HEK293 (cell line): ENCODE measurements around the gene TMEM255B.
"Not testable (repeated sequence)": the region's sequence is repeated elsewhere in the genome, so short reads cannot be mapped to it uniquely, and the experiment has no call there.

Experiments used
- CTCF ChIA-PET: fragments of 350-600 bp; formaldehyde crosslinking; extraction: SDS; loops from one replicate; lab custom pipeline; 2021; ENCODE audit warnings: antibody characterized with exemption; lab: Yijun Ruan, JAX
- POLR2A ChIA-PET: fragments of 300-600 bp; formaldehyde crosslinking; extraction: SDS; loops from one replicate; lab custom pipeline; 2020; ENCODE audit warnings: antibody characterized with exemption, inconsistent platforms; lab: Yijun Ruan, JAX
- H3K27ac ChIP-seq: fragments of 200-500 bp; sonication (Bioruptor generic); 2 replicates; pipeline ENCODE4 v1.5.1; 2014; ENCODE audit warnings: low read depth, low read length, control low read depth, inconsistent platforms; ENCODE audit errors: extremely low read depth
- H3K36me3 ChIP-seq, 2 experiments: fragments of 200-500 bp in 1 of 2; sonication (Bioruptor generic) in 1 of 2; 1 replicate in 1 of 2; 2 replicates in 1 of 2; pipeline ENCODE4 v1.5.1; 2014 to 2017; ENCODE audit warnings: inconsistent platforms in 2 of 2, low read length in 2 of 2; ENCODE audit not compliant: control insufficient read depth in 2 of 2, insufficient read depth in 1 of 2
- H3K4me1 ChIP-seq: fragments of 200-500 bp; sonication (Bioruptor generic); 2 replicates; pipeline ENCODE4 v1.5.1; 2014; ENCODE audit warnings: mild to moderate bottlenecking, low read length, inconsistent platforms; ENCODE audit not compliant: control insufficient read depth, insufficient read depth
- H3K4me3 ChIP-seq: 2 replicates; pipeline ENCODE4 v1.5.1; 2011; ENCODE audit warnings: low read depth, mild to moderate bottlenecking, control low read depth, low read length, moderate library complexity
- H3K9me3 ChIP-seq: fragments of 200-500 bp; sonication (Bioruptor generic); 2 replicates; pipeline ENCODE4 v1.5.1; 2014; ENCODE audit warnings: low read depth, low read length, inconsistent platforms; ENCODE audit not compliant: control insufficient read depth, insufficient read depth
- SP2 ChIP-seq: fragments of 450-650 bp; formaldehyde crosslinking; IDR thresholded peaks from 2 replicates; pipeline ENCODE4 v1.5.1; 2016; ENCODE audit warnings: missing biosample characterization, missing genetic modification characterization
- TRIM28 ChIP-seq: IDR thresholded peaks from 2 replicates; pipeline ENCODE4 v1.6.1; 2011; ENCODE audit warnings: low read length, control low read depth, borderline replicate concordance
- ZBTB26 ChIP-seq: fragments of 450-650 bp; formaldehyde crosslinking; optimal IDR thresholded peaks from 2 replicates; pipeline ENCODE3; 2016; ENCODE audit warnings: missing biosample characterization, mild to moderate bottlenecking, missing genetic modification characterization
- ZEB2 ChIP-seq: fragments of 450-650 bp; formaldehyde crosslinking; IDR thresholded peaks from 2 replicates; pipeline ENCODE4 v1.5.1; 2016; ENCODE audit warnings: missing biosample characterization, missing genetic modification characterization
- ZIC2 ChIP-seq: fragments of 450-650 bp; formaldehyde crosslinking; IDR thresholded peaks from 2 replicates; pipeline ENCODE4 v1.5.1; 2016; ENCODE audit warnings: missing biosample characterization, missing genetic modification characterization
- ZNF132 ChIP-seq: fragments of 450-650 bp; formaldehyde crosslinking; IDR thresholded peaks from 2 replicates; pipeline ENCODE4 v1.5.1; 2017; ENCODE audit warnings: missing biosample characterization, missing genetic modification characterization, borderline replicate concordance
- ZNF140 ChIP-seq: fragments of 450-650 bp; formaldehyde crosslinking; IDR thresholded peaks from 2 replicates; pipeline ENCODE4 v1.5.1; 2016; ENCODE audit warnings: missing biosample characterization, missing genetic modification characterization
- ZNF16 ChIP-seq: fragments of 450-650 bp; formaldehyde crosslinking; IDR thresholded peaks from 2 replicates; pipeline ENCODE4 v1.5.1; 2016; ENCODE audit warnings: low read depth, missing biosample characterization, missing genetic modification characterization
- ZNF174 ChIP-seq: fragments of 450-650 bp; formaldehyde crosslinking; IDR thresholded peaks from 2 replicates; pipeline ENCODE4 v1.5.0; 2017; ENCODE audit warnings: missing biosample characterization, mild to moderate bottlenecking, missing genetic modification characterization
- ZNF2 ChIP-seq: fragments of 450-650 bp; formaldehyde crosslinking; IDR thresholded peaks from 2 replicates; pipeline ENCODE4 v1.5.1; 2016; ENCODE audit warnings: missing biosample characterization, missing genetic modification characterization
- ZNF24 ChIP-seq: fragments of 450-650 bp; formaldehyde crosslinking; IDR thresholded peaks from 2 replicates; pipeline ENCODE4 v1.5.1; 2016; ENCODE audit warnings: missing biosample characterization, missing genetic modification characterization
- ZNF280D ChIP-seq: fragments of 450-650 bp; formaldehyde crosslinking; IDR thresholded peaks from 2 replicates; pipeline ENCODE4 v1.5.1; 2016; ENCODE audit warnings: missing biosample characterization, missing genetic modification characterization
- ZNF404 ChIP-seq: fragments of 450-650 bp; formaldehyde crosslinking; IDR thresholded peaks from 2 replicates; pipeline ENCODE4 v1.5.1; 2017; ENCODE audit warnings: missing biosample characterization, missing genetic modification characterization
- ZNF501 ChIP-seq: fragments of 450-650 bp; formaldehyde crosslinking; IDR thresholded peaks from 2 replicates; pipeline ENCODE4 v1.5.1; 2016; ENCODE audit warnings: missing biosample characterization, missing genetic modification characterization
- ZNF555 ChIP-seq: fragments of 450-650 bp; formaldehyde crosslinking; conservative IDR thresholded peaks from 2 replicates; pipeline ENCODE4 v1.5.1; 2017; ENCODE audit warnings: missing biosample characterization, mild to moderate bottlenecking, missing genetic modification characterization, inconsistent platforms
- ZNF560 ChIP-seq: fragments of 450-650 bp; formaldehyde crosslinking; IDR thresholded peaks from 2 replicates; pipeline ENCODE4 v1.5.1; 2017; ENCODE audit warnings: missing biosample characterization, missing genetic modification characterization, borderline replicate concordance
- ZNF561 ChIP-seq: fragments of 450-650 bp; IDR thresholded peaks from 2 replicates; pipeline ENCODE4 v1.5.1; 2018; ENCODE audit warnings: missing biosample characterization, missing genetic modification characterization, borderline replicate concordance
- ZNF600 ChIP-seq: fragments of 450-650 bp; formaldehyde crosslinking; IDR thresholded peaks from 2 replicates; pipeline ENCODE4 v1.5.1; 2016; ENCODE audit warnings: missing biosample characterization, missing genetic modification characterization
- ZNF843 ChIP-seq: fragments of 450-650 bp; formaldehyde crosslinking; IDR thresholded peaks from 2 replicates; pipeline ENCODE4 v1.5.1; 2016; ENCODE audit warnings: missing biosample characterization, missing genetic modification characterization

The TMEM255B gene

GRCh38 chr13:113828282-113828825, 69.3 kb downstream of the TMEM255B start:
- Histone ChIP-seq H3K36me3 (peaks cover 0 to 17% of the 10 kb centered on the region in 2 experiments; a peak in 2 of 3 replicates), H3K27ac (no peak overlapping the region), H3K4me1 (no peaks in the 10 kb centered on the region), H3K4me3 (no peak overlapping the region), H3K9me3 (no peaks in the 10 kb centered on the region)
- POLR2A ChIA-PET, result no interaction called here
- TF ChIP-seq ZNF555 (tag by site-specific recombination) (no peak), ZNF2 (tag by site-specific recombination) (no peak), ZNF600 (tag by site-specific recombination) (no peak), SP2 (tag by site-specific recombination) (no peak), ZIC2 (tag by site-specific recombination) (no peak), ZNF174 (tag by site-specific recombination) (no peak), ZNF16 (no peak), ZBTB26 (tag by site-specific recombination) (no peak), ZNF280D (tag by site-specific recombination) (no peak), ZNF560 (no peak), ZEB2 (no peak), ZNF843 (tag by site-specific recombination) (no peak), ZNF132 (tag by site-specific recombination) (no peak), ZNF404 (no peak), TRIM28 (no peak)
- CTCF ChIA-PET, result no interaction called here

- POLR2A ChIA-PET, result not testable (repeated sequence)
Observed at GRCh38 chr13:113830426-113830950, 71.5 kb downstream of the TMEM255B start.

GRCh38 chr13:113831061-113831460, 72.0 kb downstream of the TMEM255B start:
- ChIA-PET POLR2A (no interaction called here), CTCF (no interaction called here)
- no peak overlapping the region for H3K4me3 ChIP-seq
- no peak for TF ChIP-seq ZNF501 (tag by site-specific recombination)
- no peak for TF ChIP-seq ZNF140 (tag by site-specific recombination)
- no peak for TF ChIP-seq ZNF280D (tag by site-specific recombination)
- no peak for TF ChIP-seq ZNF132 (tag by site-specific recombination)
- no peak for TF ChIP-seq ZNF561
- TF ChIP-seq ZNF24 (tag by site-specific recombination), result no peak
- peaks cover 0 to 20% of the 10 kb centered on the region in 2 experiments; a peak in 1 of 3 replicates for H3K36me3 ChIP-seq
- H3K4me1 ChIP-seq, result no peaks in the 10 kb centered on the region
- no peak overlapping the region for H3K27ac ChIP-seq
- H3K9me3 ChIP-seq, result no peaks in the 10 kb centered on the region

More at GRCh38 chr13:113830426-113830950, 71.5 kb downstream of the TMEM255B start:
- CTCF ChIA-PET, H3K9me3 ChIP-seq, H3K4me1 ChIP-seq, H3K4me3 ChIP-seq, H3K27ac ChIP-seq: not testable (repeated sequence)
- H3K36me3 ChIP-seq, result peaks cover 0 to 23% of the 10 kb centered on the region in 2 experiments; a peak in 1 of 3 replicates
